Spleen (tissue), 7 donors: ENCODE measurements around the gene PIGB.

Source experiments
- POLR2A ChIP-seq, 3 donors: fragments of 450-650 bp; IDR thresholded peaks; one replicate each; pipeline ENCODE4 v1.5.1; 2017; ENCODE audit warnings: antibody characterized with exemption in 3 of 3, mild to moderate bottlenecking in 1 of 3
- POLR2AphosphoS5 ChIP-seq, 3 donors: sonication (generic); formaldehyde crosslinking; IDR thresholded peaks; one replicate each; pipeline ENCODE4 v1.5.1; 2017; ENCODE audit warnings: antibody characterized with exemption in 3 of 3
- TF ChIP-seq, protein P1 (sequence below), 11 experiments: fragments of 200-600 bp in 7 of 11; fragments of 450-650 bp in 4 of 11; sonication (generic) in 4 of 11; IDR thresholded peaks in 8 of 11; conservative IDR thresholded peaks in 3 of 11; 1 replicate in 7 of 11; 2 replicates in 4 of 11; pipeline versions ENCODE4 v1.4.0 to v1.8.0; 2016 to 2021; ENCODE audit warnings: antibody characterized with exemption in 11 of 11, inconsistent platforms in 4 of 11, mild to moderate bottlenecking in 1 of 11
- donor health status: DM: no; HTN: no; CAD: no; lungs with moderate emphysema.
- donor health status: DM: no; HTN: no; CAD: no.
- donor health status: DM: no; HTN: no; CAD: no.

DNA sequence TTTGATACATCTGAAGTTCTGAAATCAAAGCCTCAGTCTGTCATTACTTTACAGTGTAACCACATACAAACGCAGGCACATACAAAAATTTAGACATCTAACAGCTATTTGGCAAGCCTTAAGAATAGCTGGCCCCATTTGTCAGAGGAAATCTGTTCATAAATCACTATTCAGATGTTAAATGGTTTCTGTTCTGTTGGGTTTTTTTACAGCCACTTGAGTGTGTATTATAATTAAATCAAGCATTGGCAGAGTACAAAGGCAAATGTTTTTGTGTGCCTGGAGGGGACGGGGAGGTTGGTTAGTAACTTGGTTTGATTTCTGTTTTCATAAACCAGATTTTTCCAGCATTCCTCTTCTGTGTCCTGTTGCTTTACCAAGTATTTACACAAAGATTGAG is 24.1 kb downstream of the PIGB start:
- TF ChIP-seq, protein P1, sequence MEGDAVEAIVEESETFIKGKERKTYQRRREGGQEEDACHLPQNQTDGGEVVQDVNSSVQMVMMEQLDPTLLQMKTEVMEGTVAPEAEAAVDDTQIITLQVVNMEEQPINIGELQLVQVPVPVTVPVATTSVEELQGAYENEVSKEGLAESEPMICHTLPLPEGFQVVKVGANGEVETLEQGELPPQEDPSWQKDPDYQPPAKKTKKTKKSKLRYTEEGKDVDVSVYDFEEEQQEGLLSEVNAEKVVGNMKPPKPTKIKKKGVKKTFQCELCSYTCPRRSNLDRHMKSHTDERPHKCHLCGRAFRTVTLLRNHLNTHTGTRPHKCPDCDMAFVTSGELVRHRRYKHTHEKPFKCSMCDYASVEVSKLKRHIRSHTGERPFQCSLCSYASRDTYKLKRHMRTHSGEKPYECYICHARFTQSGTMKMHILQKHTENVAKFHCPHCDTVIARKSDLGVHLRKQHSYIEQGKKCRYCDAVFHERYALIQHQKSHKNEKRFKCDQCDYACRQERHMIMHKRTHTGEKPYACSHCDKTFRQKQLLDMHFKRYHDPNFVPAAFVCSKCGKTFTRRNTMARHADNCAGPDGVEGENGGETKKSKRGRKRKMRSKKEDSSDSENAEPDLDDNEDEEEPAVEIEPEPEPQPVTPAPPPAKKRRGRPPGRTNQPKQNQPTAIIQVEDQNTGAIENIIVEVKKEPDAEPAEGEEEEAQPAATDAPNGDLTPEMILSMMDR (IDR thresholded peaks at IDR 0.05 in 8 of 11, conservative IDR thresholded peaks at IDR 0.05 in 3 of 11), result no peak
- TF ChIP-seq POLR2A (IDR thresholded peaks at IDR 0.05), result no peak
- TF ChIP-seq POLR2AphosphoS5 (IDR thresholded peaks at IDR 0.05), result no peak
